ENCODE data around the gene VPS9D1. TPM values are rescaled to one million over a fixed set of nuclear protein-coding genes. Genes with fewer than 3 reads are reported as not detected.

The VPS9D1 gene
- total RNA-seq, 2 donors from 2014 or later = 9.0 to 11.0 TPM

DNA sequence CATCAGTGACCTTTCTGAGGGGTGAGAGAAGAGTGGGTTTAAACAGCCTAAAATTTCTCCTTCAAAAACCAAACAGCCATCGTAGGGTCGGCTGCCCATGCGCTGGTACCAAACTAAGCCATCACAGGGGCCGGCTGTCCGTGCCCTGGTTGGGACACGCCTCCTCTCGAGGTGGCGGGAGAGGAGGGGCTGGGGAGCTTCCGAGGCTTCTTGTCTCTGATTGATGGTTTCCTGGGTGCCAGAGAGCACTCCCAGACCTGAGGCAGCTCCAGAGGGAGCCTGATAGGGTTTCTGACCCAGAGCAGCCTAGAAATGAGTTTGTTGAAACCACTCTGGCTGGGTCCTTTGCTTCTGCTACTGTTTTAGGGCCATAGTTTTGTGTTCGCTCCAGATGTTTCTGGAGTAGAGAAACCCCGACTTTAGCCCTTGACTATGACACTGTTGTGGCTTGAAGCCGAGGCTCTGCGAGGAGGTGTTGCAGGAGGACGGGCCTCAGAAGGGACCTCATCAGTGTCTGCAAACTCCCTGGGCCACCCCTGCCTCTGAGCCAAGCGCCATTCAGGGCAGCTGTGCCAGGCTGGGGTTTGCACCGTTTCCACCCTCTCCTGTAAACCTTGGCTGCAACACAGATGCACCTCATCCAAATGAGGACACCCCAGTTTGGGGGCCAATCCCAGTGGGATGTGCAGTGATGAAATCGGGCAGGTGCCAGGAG is 6.9 kb upstream of the VPS9D1 start:
- no peak for ATAC-seq
- H3K36me3 Mint-ChIP-seq = peaks cover 10% of the 10 kb centered on the region
- H3K27me3 Mint-ChIP-seq = no peaks in the 10 kb centered on the region
- peak overlapping the region; percentile 41 for H3K4me3 Mint-ChIP-seq
- DNase-seq (ENCODE audit: low spot score) = no peak
- H3K9me3 Mint-ChIP-seq = no peaks in the 10 kb centered on the region
- peak overlapping the region; percentile 47 to 86 for H3K27ac Mint-ChIP-seq
- peaks cover 30 to 42% of the 10 kb centered on the region in 2 donors for H3K4me1 Mint-ChIP-seq (ENCODE audit: low read depth in 2 of 2)

DNA sequence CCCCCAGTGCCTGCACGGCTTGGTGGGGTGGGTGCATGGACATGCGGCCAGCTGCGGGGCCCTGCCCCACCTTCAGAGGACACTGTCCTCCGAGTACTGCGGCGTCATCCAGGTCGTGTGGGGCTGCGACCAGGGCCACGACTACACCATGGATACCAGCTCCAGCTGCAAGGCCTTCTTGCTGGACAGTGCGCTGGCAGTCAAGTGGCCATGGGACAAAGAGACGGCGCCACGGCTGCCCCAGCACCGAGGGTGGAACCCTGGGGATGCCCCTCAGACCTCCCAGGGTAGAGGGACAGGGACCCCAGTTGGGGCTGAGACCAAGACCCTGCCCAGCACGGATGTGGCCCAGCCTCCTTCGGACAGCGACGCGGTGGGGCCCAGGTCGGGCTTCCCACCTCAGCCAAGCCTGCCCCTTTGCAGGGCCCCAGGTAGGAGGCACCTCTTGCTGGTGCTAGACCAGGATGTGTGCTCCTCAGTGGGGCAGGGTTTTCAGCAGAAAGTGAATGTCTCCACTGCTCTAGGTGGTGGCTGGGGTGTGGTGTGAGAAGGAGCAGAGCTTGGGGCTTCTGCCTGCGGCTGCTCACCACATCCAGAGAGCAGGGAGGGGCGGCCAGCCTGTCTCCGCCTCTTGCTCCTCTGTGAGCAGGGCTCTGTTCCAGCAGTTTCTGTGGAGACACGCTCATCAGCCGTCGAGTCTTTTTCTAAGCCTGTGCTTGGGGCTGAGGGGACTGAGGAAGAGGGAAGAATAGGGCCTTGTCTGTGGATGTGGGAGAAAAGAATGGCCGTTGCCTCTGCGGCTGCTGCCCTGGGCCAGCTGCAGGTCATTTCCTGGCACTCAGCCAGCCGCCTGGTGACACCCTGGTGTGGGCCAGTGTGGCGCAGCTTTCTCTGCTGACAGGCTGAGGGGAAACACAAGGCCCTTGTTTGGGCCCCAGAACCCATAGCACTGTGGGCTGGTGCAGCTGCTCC is 2.9 kb upstream of the VPS9D1 start:
- peaks cover 42 to 46% of the 10 kb centered on the region in 2 donors for H3K4me1 Mint-ChIP-seq (ENCODE audit: low read depth in 2 of 2)
- H3K27ac Mint-ChIP-seq = peak overlapping the region; percentile 92 to 95
- peak overlapping the region; percentile 97 for H3K4me3 Mint-ChIP-seq
- H3K36me3 Mint-ChIP-seq = no peaks in the 10 kb centered on the region
- ATAC-seq (peak; percentile 67 to 70), DNase-seq (ENCODE audit: low spot score) (peak; percentile 87)
- no peaks in the 10 kb centered on the region for H3K27me3 Mint-ChIP-seq
- H3K9me3 Mint-ChIP-seq = no peaks in the 10 kb centered on the region

- Mint-ChIP-seq H3K36me3 (no peaks in the 10 kb centered on the region), H3K4me3 (peak overlapping the region; percentile 97), H3K4me1 (ENCODE audit: low read depth in 2 of 2) (peaks cover 46 to 48% of the 10 kb centered on the region in 2 donors), H3K27ac (peak overlapping the region; percentile 92 to 95), H3K27me3 (no peaks in the 10 kb centered on the region), H3K9me3 (no peaks in the 10 kb centered on the region)
- DNase-seq (ENCODE audit: low spot score) = peak; percentile 85
- ATAC-seq = peak; percentile 54 to 61
These were observed 1.9 kb upstream of the VPS9D1 start for GRCh38 chr16:89722392-89723278.

GRCh38 chr16:89721546-89722391 is 1.1 kb upstream of the VPS9D1 start:
- ATAC-seq = peak; percentile 55 to 59
- no peaks in the 10 kb centered on the region for H3K36me3 Mint-ChIP-seq
- peak; percentile 87 for DNase-seq (ENCODE audit: low spot score)
- peak overlapping the region in 1 of 2 donors; percentile 95 for H3K27ac Mint-ChIP-seq
- H3K4me3 Mint-ChIP-seq = peak overlapping the region; percentile 97
- no peaks in the 10 kb centered on the region for H3K27me3 Mint-ChIP-seq
- H3K9me3 Mint-ChIP-seq = no peaks in the 10 kb centered on the region
- H3K4me1 Mint-ChIP-seq (ENCODE audit: low read depth in 2 of 2) = peaks cover 45 to 46% of the 10 kb centered on the region in 2 donors

- ATAC-seq (peak in 1 of 2 donors; percentile 0), DNase-seq (ENCODE audit: low spot score) (no peak)
- Mint-ChIP-seq H3K36me3 (no peaks in the 10 kb centered on the region), H3K27me3 (no peaks in the 10 kb centered on the region), H3K4me3 (peak overlapping the region; percentile 79), H3K27ac (peak overlapping the region; percentile 89 to 96), H3K9me3 (no peaks in the 10 kb centered on the region), H3K4me1 (ENCODE audit: low read depth in 2 of 2) (peaks cover 45 to 46% of the 10 kb centered on the region in 2 donors)
These were observed 216 bp downstream of the VPS9D1 start for GRCh38 chr16:89720551-89720812.

- Mint-ChIP-seq H3K27me3 (no peaks in the 10 kb centered on the region), H3K36me3 (no peaks in the 10 kb centered on the region), H3K4me3 (no peak overlapping the region), H3K9me3 (no peaks in the 10 kb centered on the region), H3K4me1 (ENCODE audit: low read depth in 2 of 2) (peaks cover 28 to 31% of the 10 kb centered on the region in 2 donors), H3K27ac (peak overlapping the region; percentile 89 to 96)
- no peak for ATAC-seq
- DNase-seq (ENCODE audit: low spot score) = no peak
These were observed 2.8 kb downstream of the VPS9D1 start for GRCh38 chr16:89717688-89718505.

DNA sequence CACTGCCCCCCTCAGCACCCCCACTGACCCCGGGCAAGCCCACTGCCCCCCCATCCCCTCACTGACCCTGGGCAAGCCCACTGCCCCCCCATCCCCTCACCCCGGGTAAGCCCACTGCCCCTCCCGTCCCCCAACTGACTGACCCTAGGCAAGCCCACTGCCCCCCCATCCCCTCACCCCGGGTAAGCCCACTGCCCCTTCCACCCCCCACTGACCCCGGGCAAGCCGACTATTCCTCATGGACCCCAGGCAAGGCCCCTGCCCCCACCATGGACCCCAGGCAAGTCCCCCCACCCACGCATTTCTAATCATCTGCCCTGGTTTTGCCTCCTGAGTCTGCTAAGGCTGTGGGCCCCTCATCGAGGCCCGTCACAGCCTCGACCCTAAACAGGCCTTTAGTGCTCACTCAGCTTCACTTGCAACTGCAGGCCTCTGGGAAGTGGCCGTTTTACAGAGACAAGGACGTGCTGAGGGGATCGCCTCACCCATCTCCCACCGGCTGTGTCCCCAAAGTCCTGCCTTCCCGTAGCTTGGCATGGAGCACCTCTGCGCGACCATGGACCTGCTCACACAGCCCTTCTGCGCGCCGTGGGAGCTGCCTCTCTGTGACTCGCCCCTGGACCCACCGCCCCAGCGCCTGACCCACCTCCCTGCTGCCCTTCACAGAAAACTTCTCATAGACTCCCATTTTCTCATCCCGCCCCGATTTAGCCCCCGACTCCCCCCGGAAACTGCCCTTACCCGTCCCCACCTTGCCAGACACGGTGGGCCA is 3.6 kb downstream of the VPS9D1 start:
- H3K4me3 Mint-ChIP-seq = no peak overlapping the region
- no peaks in the 10 kb centered on the region for H3K36me3 Mint-ChIP-seq
- ATAC-seq = no peak
- peaks cover 22 to 25% of the 10 kb centered on the region in 2 donors for H3K4me1 Mint-ChIP-seq (ENCODE audit: low read depth in 2 of 2)
- H3K27ac Mint-ChIP-seq = no peak overlapping the region
- no peaks in the 10 kb centered on the region for H3K27me3 Mint-ChIP-seq
- H3K9me3 Mint-ChIP-seq = no peaks in the 10 kb centered on the region
- no peak for DNase-seq (ENCODE audit: low spot score)

DNA sequence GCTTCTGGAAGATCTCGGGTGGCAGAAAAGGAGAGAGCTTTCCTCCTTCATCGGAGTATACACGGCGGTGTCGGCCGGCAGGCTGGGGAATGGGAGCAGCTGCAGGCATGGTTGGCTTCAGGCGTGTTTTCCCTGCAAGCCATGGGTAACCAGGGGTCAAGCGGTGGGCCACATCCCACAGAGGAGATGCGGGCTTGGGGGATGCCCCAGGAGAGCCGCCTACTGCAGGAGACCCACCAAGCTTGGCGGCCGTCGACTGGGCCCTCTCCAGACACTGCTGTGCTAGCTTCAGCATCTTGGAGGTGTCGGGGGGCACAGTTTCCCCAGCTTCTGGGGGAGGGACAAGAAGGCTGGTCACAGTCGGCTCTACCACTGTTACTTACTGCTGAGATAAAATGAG is 4.2 kb downstream of the VPS9D1 start:
- Mint-ChIP-seq H3K4me1 (ENCODE audit: low read depth in 2 of 2) (peaks cover 22 to 25% of the 10 kb centered on the region in 2 donors), H3K4me3 (no peak overlapping the region), H3K9me3 (no peaks in the 10 kb centered on the region), H3K36me3 (no peaks in the 10 kb centered on the region), H3K27ac (no peak overlapping the region), H3K27me3 (no peaks in the 10 kb centered on the region)
- ATAC-seq (no peak), DNase-seq (ENCODE audit: low spot score) (no peak)

- Mint-ChIP-seq H3K4me3 (peak overlapping the region; percentile 38), H3K9me3 (no peaks in the 10 kb centered on the region), H3K27me3 (no peaks in the 10 kb centered on the region), H3K4me1 (ENCODE audit: low read depth in 2 of 2) (peaks cover 0 to 1% of the 10 kb centered on the region in 2 donors), H3K27ac (no peak overlapping the region), H3K36me3 (no peaks in the 10 kb centered on the region)
- DNase-seq (ENCODE audit: low spot score) (no peak), ATAC-seq (no peak)
These were observed 8.4 kb downstream of the VPS9D1 start for GRCh38 chr16:89712274-89712781.

- H3K4me1 Mint-ChIP-seq (ENCODE audit: low read depth in 2 of 2) = no peaks in the 10 kb centered on the region
- H3K27me3 Mint-ChIP-seq = no peaks in the 10 kb centered on the region
- ATAC-seq = peak; percentile 92 to 93
- H3K27ac Mint-ChIP-seq = no peak overlapping the region
- DNase-seq (ENCODE audit: low spot score) = peak; percentile 73
- no peaks in the 10 kb centered on the region for H3K36me3 Mint-ChIP-seq
- peak overlapping the region; percentile 38 for H3K4me3 Mint-ChIP-seq
- H3K9me3 Mint-ChIP-seq = no peaks in the 10 kb centered on the region
These were observed 9.0 kb downstream of the VPS9D1 start for GRCh38 chr16:89711601-89712273.
